Measurements from ENCODE around the gene TRMT112.

TRMT112 gene

GRCh38 chr11:64294774-64295173 is 22.6 kb downstream of the TRMT112 start:
- H3K4me3 ChIP-seq (ENCODE audit: low read depth, low read length) = no peak overlapping the region
- DNase-seq (ENCODE audit: low read depth) = no peak
- TF ChIP-seq, protein P1, sequence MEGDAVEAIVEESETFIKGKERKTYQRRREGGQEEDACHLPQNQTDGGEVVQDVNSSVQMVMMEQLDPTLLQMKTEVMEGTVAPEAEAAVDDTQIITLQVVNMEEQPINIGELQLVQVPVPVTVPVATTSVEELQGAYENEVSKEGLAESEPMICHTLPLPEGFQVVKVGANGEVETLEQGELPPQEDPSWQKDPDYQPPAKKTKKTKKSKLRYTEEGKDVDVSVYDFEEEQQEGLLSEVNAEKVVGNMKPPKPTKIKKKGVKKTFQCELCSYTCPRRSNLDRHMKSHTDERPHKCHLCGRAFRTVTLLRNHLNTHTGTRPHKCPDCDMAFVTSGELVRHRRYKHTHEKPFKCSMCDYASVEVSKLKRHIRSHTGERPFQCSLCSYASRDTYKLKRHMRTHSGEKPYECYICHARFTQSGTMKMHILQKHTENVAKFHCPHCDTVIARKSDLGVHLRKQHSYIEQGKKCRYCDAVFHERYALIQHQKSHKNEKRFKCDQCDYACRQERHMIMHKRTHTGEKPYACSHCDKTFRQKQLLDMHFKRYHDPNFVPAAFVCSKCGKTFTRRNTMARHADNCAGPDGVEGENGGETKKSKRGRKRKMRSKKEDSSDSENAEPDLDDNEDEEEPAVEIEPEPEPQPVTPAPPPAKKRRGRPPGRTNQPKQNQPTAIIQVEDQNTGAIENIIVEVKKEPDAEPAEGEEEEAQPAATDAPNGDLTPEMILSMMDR (IDR thresholded peaks at IDR 0.05; ENCODE audit: insufficient read depth, low read depth, low read length, missing control alignments) = no peak

DNA sequence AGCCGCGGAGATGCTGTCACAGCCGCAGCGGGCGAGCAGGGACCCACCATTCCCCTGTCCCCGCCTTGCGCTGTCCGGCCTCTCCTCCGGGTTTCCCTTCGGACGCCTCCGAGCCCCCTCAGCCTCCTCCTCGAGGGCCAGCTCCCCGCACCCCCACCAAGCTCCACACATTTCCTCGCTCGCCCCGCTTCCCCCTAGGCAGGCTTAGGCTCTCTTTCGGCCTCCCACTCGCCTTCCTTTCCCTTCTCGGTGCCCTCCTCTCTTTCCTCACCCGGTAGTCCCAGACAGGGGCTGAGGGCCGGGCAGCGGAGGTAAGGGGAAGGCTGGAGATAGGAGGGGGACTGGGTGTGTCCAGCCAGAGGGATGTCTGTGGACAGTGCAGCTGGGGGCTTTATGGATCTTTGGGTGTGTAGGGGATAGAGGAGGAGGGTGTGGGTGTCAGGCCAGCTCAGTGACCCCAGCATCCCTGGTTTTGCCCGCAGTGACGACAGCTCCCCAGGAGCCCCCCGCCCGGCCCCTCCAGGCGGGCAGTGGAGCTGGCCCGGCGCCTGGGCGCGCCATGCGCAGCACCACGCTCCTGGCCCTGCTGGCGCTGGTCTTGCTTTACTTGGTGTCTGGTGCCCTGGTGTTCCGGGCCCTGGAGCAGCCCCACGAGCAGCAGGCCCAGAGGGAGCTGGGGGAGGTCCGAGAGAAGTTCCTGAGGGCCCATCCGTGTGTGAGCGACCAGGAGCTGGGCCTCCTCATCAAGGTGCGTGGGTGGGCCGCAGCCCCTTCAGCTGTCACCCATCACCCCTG is 24.7 kb downstream of the TRMT112 start:
- DNase-seq (ENCODE audit: low read depth) = no peak
- TF ChIP-seq, protein P1 (IDR thresholded peaks at IDR 0.05; ENCODE audit: insufficient read depth, low read depth, low read length, missing control alignments) = no peak
- H3K4me3 ChIP-seq (ENCODE audit: low read depth, low read length) = no peak overlapping the region

DNA sequence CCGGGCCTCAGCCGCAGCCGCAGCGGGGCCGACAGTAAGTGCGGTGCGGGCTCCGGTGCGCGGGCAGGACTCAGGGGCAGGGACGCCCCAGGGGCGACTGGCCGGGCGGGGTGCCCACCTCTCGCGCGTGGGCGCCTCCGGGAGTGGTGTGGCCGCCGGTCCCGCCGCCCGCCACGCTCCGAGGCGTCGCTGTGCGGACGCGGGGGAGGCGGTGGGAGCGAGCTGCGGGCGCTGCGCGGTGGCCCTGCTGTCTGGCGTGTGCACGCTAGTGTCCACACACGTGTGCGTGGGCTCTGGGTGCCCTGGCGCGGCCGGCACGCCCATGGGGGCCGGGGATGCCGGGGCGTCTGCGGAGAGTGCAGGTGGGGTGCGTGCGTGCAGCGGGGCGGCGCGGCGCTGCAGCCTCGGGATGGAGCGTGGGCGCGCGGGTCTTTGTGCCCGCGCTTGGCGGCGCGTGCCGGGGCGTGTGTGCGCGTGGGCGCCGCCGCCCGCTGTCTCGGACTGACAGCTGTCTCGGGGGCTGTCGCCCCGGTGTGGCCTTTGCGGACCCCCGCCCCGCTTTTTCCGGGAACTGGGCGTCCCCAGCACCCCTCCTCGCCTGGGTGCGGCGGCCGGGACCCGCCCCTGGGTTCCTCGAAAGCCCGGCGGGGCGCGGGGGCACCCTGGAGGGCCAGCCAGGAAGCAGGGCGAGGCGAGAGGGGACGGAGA is 25.5 kb downstream of the TRMT112 start:
- TF ChIP-seq, protein P1 (IDR thresholded peaks at IDR 0.05; ENCODE audit: insufficient read depth, low read depth, low read length, missing control alignments) = no peak
- no peak for DNase-seq (ENCODE audit: low read depth)
- no peak overlapping the region for H3K4me3 ChIP-seq (ENCODE audit: low read depth, low read length)

GRCh38 chr11:64291262-64291751 is 26.1 kb downstream of the TRMT112 start, which contains the start of gene KCNK4:
Gene KCNK4 (plus strand): TSS chr11:64291302. CDS start chr11:64293019, 1,717 bp downstream.
- DNase-seq (ENCODE audit: low read depth) = no peak
- H3K4me3 ChIP-seq (ENCODE audit: low read depth, low read length) = no peak within 1 kb of the TSS
- TF ChIP-seq, protein P1 (IDR thresholded peaks at IDR 0.05; ENCODE audit: insufficient read depth, low read depth, low read length, missing control alignments) = no peak

DNA sequence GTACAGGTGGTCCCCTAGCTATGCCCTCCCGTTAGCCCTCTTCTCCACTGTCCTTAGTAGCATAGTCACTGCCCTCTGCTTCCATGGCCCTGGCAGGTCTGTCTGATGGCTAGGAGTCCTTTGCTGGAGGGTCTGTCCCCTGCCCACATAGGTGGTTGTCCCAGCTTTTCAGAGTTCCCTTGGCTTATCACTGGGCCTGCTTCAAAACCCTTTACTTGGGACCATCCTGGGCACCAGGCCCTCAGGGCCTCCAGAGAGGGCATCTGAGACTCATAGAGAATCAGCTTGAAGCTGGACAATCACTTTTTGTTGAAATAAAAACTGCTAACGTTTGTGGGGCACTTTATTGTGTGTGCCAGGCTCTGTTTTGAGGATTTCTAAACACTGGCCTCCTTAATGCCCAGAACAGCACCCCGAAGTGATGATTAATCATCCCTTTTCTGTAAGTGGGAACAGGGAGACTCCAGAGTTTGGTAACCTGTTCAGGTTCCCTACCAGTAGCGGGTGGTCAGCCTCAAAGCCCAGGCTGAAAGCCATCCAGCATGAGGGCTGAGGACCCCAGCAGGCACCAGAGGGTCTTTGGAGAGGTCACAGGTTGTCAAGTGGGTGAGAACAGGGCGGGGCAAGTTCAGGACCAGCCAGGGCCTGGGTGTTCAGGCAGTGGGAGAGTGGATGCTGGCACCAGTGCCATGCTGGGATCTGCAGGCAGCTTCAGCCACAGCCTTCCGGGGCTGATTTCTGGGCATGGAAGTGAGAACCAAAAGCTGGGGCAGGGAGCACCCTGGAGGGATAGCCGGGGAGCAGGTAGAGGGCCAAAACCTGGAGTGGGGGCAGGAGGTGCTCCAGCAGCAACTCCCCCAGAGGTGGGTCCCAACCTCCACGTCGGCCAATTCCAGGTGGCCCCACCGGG is 26.8 kb downstream of the TRMT112 start:
- no peak overlapping the region for H3K4me3 ChIP-seq (ENCODE audit: low read depth, low read length)
- DNase-seq (ENCODE audit: low read depth) = no peak
- TF ChIP-seq, protein P1 (IDR thresholded peaks at IDR 0.05; ENCODE audit: insufficient read depth, low read depth, low read length, missing control alignments) = no peak

- TF ChIP-seq, protein P1 (IDR thresholded peaks at IDR 0.05; ENCODE audit: insufficient read depth, low read depth, low read length, missing control alignments) = no peak
- DNase-seq (ENCODE audit: low read depth) = no peak
Observed at GRCh38 chr11:64289002-64289564, 28.3 kb downstream of the TRMT112 start.

More at GRCh38 chr11:64289002-64289564, 28.3 kb downstream of the TRMT112 start:
- H3K4me3 ChIP-seq (ENCODE audit: low read depth, low read length) = no peak overlapping the region
